NCI-H1092 treated with DMSO at 0.1 percent for 48 hours (cell line): ENCODE results near the gene ERC2.
A peak's percentile ranks its signal among the peaks of the same experiment; 100 is the strongest.
"Not testable (repeated sequence)": the region's sequence is repeated elsewhere in the genome, so short reads cannot be mapped to it uniquely, and the experiment has no call there.

Source experiments
- DNase-seq: peaks from one replicate; lab custom pipeline; 2025; lab: John Stamatoyannopoulos, UW

Gene ERC2

DNA sequence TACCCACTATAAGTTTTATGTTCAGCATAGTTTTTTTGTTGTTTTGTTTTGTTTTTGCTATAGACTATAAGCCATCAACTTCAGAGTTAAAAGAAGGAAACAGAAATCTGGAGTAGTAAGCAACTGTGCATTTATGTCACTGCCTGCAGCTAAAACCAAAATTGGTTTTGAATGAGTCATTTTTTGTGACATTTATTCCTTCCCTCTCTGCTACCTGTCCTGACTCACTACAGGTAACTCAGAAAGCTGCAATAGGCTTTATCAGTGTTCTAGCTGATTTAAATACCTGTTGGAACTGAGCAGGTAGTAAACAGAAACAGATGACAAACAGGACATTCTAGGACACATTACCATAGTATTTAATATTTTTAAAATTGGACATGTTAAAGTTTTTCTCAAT lies 587.9 kb downstream of the ERC2 start:
- DNase-seq, result no peak

DNA sequence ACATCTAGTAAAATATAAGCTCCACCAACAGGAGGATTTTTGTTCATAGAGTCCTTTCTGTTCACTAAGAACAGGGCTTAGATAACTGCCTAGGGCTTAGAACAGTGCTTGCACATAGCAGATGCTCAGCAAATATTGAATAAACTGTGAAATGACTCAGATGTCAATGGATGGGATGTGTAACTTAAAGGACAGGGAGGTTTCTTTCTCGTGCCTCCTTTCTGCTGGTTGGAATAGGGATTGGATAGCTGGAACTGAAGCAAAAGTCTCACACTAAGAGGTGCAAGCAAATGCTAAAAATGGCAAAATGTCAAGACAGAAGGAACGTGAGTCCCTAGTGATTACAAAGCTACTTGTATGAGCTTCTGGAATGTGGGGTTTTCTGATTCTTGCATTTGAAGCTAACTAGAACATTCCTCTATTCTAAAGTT lies 588.4 kb downstream of the ERC2 start:
- no peak for DNase-seq

- DNase-seq, result no peak
These were observed 590.6 kb downstream of the ERC2 start for GRCh38 chr3:55877703-55878102.

DNA sequence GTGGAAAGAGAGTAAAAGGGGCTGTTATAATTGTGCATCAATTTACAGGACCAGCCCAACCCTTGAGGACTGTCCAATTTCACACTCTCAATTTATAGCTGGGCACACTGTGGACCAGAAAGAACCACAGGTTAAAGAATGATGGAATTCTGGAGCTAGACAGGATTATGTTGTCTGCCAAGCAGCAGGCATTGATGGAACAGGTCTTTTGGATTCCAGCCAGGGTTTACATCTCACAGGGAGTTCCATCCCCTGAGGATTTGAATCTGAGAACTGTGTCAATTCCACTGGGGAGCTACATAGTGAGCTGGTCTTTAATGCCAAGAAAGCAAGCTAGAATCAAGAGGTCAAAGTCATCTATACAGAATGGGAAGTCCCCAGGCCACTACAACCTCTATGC lies 591.7 kb downstream of the ERC2 start:
- DNase-seq, result no peak

GRCh38 chr3:55875113-55875512 lies 593.2 kb downstream of the ERC2 start:
- no peak for DNase-seq

GRCh38 chr3:55873523-55874254 lies 594.6 kb downstream of the ERC2 start:
- DNase-seq, result no peak

DNA sequence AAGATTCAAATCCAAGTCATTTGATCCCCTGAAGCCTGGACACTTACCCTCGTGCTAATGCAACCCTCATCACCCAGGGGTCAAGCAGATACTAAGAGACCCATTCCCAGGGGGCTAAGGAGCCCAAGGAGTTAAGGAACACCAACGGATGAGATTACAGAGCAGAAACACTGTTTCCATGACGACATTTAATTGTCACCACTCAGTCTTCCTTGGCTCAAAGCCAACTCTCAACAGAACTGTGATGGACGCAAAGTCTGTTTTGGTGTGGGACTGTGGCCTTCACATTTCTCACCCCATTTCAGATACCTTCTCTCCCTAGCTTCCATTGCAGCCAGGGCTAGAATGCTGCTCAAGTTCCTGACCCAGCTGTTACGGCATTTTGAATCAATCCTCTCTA lies 597.7 kb downstream of the ERC2 start:
- DNase-seq, result no peak

DNA sequence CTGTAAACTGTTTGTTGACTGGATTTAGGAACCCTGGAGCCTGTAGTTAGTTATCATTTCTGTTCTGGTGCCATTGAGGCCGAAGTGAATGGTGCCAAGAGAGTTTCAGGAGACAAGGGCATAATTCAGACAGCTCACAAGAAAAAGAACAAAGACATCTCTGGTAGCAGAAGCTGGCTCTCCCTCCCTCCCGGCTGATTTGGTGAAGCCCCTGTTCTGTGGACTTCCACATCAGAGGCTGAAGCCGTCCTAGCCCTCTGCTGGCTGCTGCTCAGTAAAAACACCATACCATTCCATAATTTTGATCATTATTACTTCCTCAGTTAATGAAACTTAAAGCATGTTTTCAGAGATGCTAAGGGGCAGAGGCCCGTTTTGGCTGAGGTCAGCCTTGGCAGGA lies 599.9 kb downstream of the ERC2 start:
- no peak for DNase-seq

DNA sequence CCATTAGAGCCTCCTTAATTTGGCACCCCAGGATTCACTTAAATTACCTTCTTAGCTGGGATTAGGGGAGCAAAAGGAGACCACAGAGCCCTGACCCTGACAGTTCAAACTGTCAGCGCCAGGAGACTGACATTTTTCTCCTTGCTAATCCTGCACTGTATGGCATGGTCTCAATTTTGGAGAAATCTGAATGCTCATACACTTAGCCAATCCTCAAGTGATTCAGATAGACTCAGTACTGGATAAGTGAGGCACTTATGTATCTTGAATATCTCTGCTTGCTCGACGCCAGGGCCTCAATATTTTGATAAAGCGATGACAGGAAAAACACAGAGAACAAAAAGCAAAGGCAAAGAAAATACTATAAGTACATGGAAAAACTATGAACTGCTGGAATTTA lies 605.2 kb downstream of the ERC2 start:
- DNase-seq, result no peak

DNA sequence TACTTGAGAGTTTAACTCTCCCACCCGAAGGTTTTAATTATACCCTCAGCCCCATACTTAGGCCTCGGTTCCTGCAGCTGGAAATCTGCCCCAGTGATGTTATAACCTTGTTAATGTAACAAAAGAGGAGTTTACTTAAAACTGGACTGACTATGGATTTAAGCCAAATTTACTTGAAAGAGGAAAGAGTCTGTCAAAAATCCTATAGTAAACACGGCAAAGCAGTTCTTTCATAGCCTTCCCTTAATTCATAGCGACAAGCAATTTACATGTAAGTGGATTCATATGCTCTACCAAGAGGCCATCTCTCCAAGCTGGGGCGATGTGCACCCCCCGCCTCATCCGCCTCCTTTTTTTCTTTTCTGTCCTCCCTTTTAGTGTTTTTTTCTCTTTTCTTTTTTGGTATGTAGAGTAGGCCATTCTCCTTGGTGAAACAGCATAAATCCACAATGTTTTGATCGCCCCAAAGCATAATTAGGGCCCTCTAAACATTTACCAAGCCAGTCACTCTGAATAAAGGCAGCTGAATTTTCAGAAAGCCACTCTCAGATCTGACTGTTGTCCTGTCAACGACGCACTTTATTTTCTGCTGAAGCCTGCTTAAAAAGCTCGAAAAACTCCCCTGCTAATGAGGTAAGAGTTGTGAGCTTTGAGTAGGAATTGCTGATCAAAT lies 608.1 kb downstream of the ERC2 start:
- peak; percentile 52 for DNase-seq

DNA sequence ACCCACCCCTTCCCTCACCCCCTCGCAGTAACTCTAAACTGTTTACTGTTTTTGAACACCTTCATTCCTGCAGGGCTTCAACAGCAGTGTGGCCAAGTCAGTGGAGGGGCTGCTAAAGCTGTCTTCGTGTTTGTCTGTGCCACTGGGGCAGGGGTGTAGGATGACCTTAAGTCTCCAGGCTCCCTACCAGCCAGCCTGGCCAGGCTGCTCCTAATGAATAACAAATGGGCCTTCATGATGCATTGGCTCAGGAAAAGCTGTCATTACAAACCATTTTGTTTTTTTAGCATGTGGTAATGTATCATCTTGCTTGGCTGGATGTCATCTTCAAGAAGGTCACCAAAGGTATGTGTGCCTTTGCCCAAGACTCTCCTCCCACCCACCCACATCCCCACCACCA lies 609.0 kb downstream of the ERC2 start:
- DNase-seq, result no peak

- DNase-seq, result no peak
These were observed 609.5 kb downstream of the ERC2 start for GRCh38 chr3:55858727-55859126.

DNA sequence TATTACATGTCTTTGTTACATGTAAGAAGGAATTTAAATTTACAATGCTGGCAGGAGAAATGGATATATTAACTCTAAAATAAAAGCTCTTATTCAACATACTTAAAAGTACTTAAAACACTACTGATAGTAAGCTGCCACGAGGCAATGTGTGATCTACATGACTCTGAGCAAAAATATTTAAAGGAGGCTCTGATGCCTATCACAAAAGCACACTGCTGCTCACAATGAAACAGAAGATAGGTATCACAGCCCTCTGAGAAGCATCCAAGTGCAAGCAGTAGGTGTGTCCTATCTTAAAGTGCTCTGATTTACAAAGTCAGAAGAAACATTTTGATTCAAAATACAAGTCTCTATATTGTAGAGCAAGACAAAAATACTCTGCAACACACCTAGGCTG lies 610.0 kb downstream of the ERC2 start:
- DNase-seq, result no peak

DNA sequence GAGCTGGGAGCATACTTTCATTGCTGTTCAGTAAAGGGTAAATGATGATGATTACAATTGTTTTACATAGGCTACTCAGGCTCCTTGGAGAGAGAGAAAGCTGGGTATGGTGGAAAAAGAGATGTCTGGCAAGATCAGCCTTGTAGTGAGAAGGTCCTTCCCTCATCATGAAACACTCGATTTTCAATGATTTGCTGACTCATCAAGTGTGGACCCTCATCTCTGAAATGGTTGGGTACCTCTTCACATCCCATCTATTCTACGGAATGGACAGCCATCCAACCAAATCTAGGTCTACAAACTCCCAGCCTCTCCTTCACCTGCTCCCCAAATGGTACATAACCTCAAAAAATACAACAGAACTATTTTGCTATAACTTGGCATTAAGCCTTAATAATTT lies 610.6 kb downstream of the ERC2 start:
- no peak for DNase-seq

DNA sequence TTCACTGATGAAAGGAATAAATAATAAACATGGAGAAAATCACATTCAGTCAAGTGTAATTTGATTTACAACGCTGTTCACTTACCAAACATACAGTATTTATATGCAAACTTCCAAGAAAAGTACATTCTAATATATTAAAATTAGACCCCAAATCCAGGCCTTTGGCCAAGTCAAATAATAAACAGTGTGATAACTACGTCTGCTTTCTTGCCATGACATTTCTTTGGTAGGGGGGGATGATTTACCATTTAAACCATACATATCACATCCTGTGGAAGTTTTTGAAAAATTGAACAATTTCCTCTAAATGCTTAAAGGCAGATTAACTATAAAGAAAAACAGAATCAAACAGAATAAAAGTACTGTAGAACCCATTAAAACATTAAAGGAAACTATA lies 613.0 kb downstream of the ERC2 start:
- DNase-seq, result no peak

GRCh38 chr3:55854494-55854893 lies 613.8 kb downstream of the ERC2 start:
- DNase-seq, result no peak

DNA sequence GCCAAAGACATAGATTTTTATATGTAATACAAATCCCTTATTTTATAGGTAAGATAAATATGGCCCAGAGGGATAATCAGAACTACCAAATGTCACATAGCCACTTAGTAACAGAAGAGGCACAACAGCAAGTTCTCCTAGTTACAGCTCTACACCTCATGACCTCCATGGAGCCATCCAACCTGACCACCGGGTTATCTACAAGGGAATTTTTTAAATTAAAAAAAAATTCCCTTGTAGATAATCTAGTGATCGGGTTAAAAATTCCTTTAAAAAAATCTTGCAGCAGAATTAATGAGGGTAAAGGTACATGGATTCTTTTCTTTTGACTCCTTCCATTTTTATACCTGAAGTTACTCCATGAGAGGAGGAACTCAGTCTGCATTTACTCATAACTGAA lies 615.9 kb downstream of the ERC2 start:
- no peak for DNase-seq

DNA sequence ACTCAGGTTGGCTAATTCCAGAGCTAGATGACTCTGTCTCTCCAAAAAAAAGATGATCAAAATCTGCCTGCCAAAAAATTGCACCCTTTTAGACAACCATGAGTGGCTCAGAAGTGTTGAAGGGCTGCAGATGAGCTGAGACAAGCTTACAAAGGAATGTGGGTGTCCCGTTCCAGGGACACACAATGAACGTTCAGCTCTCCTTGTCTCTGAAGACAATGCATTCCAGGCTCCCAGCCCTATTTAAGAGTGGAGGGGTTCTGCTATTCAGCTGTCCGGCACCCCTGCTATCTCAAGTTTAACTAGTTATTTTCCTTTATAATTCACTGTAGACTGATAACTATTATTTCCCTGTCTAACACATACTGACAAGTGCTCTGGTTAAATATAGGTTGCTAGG lies 626.1 kb downstream of the ERC2 start:
- no peak for DNase-seq

DNA sequence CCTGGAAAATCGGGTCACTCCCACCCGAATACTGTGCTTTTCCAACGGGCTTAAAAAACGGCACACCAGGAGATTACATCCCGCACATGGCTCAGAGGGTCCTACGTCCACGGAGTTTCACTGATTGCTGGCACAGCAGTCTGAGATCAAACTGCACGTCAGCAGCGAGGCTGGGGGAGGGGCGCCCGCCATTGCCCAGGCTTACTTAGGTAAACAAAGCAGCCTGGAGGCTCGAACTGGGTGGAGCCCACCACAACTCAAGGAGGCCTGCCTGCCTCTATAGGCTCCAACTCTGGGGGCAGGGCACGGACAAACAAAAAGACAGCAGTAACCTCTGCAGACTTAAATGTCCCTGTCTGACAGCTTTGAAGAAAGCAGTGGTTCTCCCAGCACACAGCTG lies 636.4 kb downstream of the ERC2 start:
- DNase-seq, result not testable (repeated sequence)

GRCh38 chr3:55828712-55829111 lies 639.6 kb downstream of the ERC2 start:
- no peak for DNase-seq

GRCh38 chr3:55827786-55828185 lies 640.5 kb downstream of the ERC2 start:
- DNase-seq, result no peak

DNA sequence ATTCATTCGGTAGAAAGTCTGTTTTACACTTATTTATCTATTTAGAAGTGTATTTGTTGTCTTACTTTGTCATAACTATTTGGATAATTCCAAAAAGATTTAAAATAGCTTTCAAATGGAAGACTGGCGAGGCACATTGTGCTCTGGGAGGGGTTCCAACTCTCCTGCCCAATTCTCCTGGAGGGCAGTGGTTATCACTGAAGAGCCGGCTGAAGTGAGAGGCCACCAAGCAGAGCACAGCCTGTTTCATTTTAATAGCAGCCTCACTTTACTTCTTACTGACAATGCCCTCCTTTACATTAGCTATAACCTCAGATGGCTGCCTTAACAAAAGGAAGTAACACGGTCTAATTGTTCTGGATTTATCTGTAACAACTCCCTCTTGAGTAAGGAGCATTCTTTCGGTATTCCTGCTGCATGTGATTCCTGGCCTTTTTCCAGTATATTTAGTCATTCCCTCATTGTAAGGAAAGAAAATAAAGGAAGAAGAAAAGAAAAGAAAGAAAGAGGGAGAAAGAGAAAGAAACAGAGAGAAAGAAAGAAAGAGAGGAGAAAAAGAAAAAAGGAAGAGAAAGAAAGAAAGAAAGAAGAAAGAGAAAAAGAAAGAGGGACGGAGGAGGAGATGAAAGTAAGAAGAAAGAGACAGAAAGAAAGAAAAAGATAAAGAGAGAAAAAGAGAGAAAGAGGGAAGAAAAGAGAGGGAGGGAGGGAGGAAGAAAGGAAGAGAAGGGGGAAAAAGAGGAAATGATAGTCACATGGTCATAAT lies 641.4 kb downstream of the ERC2 start:
- no peak for DNase-seq

DNA sequence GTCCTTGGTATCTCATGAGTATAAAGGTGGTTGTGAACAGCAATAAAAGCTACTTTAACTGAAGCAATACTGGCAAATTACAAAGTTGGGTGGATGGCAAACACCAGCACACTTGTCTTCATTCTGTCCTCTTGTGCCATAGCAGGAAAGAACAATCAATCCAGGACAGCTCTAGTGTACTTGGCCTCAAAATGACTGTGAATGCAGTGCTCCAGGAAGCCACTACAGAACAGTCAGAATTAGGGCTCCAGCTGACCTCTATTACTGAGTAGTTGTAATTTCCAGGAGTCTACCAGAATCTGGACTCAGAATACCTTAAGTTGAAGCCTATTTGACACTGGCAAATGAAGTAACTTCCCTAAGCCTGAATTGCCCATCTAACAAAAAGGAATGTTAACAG lies 642.2 kb downstream of the ERC2 start:
- DNase-seq, result no peak
